Measurements from ENCODE around the gene LGR4. TPM values are rescaled to one million over a fixed set of nuclear protein-coding genes. Genes with fewer than 3 reads are reported as not detected.

The LGR4 gene
- total RNA-seq, 2 experiments from 2014 or later, result 0.22 to 0.67 TPM

DNA sequence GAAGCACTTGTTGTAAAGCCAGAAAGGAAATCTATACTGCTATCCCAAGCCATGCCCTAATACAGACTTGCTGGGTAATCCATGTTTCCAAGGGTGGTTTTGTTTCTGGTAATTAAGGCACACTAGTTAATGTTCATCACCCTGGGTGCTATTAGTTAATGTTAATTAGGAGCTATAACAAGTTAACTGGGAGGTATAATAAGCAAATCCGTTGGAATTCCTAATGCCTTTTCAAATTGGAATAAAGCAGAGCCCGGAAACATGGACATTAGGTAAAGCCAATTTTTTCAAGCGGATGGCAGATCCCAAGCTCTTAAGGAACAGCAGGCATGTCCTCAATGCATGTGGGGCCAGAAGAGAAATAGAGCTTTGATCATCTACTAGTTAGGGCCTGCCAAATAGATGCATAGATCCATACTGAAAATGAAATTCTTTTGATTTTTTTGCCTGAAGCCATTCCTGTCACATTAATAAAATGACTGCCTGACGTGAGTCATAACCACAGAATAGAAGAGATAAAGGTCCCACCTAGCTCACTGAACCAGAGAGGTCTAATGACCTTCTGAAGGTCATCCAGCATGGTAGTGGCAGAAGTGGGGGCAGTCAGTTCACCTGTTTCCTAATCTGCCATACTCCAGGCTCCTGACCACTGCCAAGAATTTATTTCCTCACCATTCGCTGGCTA, 81.1 kb downstream of the LGR4 start:
- DNase-seq, result no peak
- Mint-ChIP-seq H3K9me3 (no peaks in the 10 kb centered on the region), H3K36me3 (no peaks in the 10 kb centered on the region), H3K4me1 (ENCODE audit: low read depth) (peaks cover 4% of the 10 kb centered on the region), H3K4me3 (no peak overlapping the region), H3K27ac (no peak overlapping the region), H3K27me3 (peaks cover under 1% of the 10 kb centered on the region)
- intact Hi-C loops (cut with micrococcal nuclease), result no loop called here
- ChIA-PET CTCF (interaction anchor here (0.8 kb wide), 1 partner anchor 94 kb away, joined by 3 read pairs; no protein-coding TSS in a partner anchor), POLR2A (no interaction called here)

DNA sequence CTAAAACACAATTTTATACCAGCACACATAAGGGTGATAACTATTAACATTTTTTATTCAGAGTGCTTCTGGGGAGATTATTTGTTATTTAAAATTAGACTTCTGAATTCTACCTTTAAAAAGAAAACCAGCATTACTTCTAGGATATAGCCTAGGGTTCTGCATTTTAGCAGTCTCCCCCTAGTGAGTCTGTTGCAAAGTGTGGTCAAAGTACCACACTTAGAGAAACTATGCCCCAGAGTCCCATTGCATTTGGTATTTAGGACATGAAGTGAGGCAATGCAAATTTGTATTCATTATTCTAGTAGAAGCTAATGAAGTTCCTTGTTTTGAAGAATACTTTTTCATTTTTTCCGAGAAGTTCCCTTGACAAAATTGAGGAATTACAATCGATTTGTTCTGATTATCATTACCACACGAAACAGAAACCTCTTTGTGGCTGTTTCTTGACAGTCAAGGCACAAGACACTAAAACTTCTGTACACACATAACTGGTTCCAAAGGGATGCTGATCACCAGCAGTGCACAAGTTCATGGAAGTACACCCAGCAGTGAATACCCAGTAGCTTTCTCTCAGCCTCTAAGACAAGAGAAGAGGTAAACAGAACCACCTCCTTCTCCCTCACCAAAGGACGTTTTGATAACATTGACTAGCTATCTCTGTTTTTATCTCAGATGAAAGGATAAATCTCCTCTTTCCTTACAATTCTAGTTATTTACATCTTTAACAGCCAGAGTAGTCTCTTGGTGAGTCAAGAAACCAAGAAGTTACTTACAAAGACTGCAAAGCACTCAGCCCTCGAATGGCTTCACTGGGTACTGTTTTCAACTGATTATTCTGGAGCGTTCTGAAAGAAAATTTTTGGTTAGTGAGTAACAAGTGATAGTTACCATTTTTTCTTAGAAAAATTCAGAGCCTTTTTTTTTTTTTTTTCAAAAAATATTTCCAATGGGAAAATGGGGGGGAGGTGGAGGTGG, 82.0 kb downstream of the LGR4 start:
- Mint-ChIP-seq H3K4me3 (no peak overlapping the region), H3K27ac (no peak overlapping the region), H3K27me3 (peaks cover 1% of the 10 kb centered on the region), H3K36me3 (no peaks in the 10 kb centered on the region), H3K9me3 (no peaks in the 10 kb centered on the region), H3K4me1 (ENCODE audit: low read depth) (peaks cover 4% of the 10 kb centered on the region)
- intact Hi-C loops (cut with micrococcal nuclease), result no loop called here
- DNase-seq, result no peak
- ChIA-PET POLR2A (no interaction called here), CTCF (no interaction called here)

DNA sequence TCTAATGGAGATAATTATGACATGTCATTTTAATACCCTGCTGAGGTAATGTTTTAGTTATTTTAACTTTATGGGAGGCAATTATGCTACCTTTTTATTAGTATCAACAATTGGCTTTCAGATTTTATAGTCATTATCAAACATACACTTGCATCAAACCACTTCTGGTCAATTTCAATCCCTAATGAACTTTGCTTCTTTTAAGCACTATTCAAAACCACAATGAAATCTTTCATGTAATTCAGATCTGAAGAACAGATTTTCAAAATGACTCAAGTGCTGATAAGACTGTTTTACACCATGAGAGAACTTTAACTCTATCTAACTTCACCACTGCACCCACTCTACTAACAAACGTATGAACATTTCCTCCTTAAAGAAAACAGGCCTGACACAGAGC, 83.7 kb downstream of the LGR4 start:
- no peak for DNase-seq
- intact Hi-C loops (cut with micrococcal nuclease), result loop anchor here (2.0 kb wide), 1 partner anchor 26 kb away; the partner anchor contains the start of gene CCDC34
- Mint-ChIP-seq H3K27me3 (peaks cover 1% of the 10 kb centered on the region), H3K36me3 (no peaks in the 10 kb centered on the region), H3K4me1 (ENCODE audit: low read depth) (peaks cover 4% of the 10 kb centered on the region), H3K27ac (no peak overlapping the region), H3K4me3 (no peak overlapping the region), H3K9me3 (no peaks in the 10 kb centered on the region)
- CTCF ChIA-PET, result no interaction called here
- POLR2A ChIA-PET, result no interaction called here

DNA sequence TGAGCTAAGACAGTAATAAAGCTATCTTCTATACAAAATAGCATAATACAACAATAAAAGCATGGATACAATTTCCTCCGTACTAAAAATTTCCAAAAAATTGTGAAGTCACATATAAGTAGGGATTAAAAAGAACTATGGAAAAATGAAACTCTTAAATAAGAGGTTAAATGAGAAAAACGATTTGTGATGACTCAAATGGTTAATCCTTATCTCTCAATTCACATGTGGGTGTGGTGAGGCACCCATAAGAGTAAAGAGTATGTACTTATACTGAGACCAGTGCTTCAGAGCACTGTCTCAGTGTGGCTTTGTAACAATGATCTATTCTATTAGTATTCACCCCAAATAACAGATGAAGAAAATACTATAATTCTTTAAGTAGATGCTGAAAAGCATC, 84.6 kb downstream of the LGR4 start:
- no peak overlapping the region for H3K4me3 Mint-ChIP-seq
- no peak for DNase-seq
- no peaks in the 10 kb centered on the region for H3K36me3 Mint-ChIP-seq
- H3K9me3 Mint-ChIP-seq, result no peaks in the 10 kb centered on the region
- H3K27me3 Mint-ChIP-seq, result peaks cover 1% of the 10 kb centered on the region
- peaks cover 4% of the 10 kb centered on the region for H3K4me1 Mint-ChIP-seq (ENCODE audit: low read depth)
- ChIA-PET CTCF (no interaction called here), POLR2A (no interaction called here)
- intact Hi-C loops (cut with micrococcal nuclease), result loop anchor here (2.0 kb wide), 1 partner anchor 25 kb away; the partner anchor contains the start of gene CCDC34
- H3K27ac Mint-ChIP-seq, result no peak overlapping the region

DNA sequence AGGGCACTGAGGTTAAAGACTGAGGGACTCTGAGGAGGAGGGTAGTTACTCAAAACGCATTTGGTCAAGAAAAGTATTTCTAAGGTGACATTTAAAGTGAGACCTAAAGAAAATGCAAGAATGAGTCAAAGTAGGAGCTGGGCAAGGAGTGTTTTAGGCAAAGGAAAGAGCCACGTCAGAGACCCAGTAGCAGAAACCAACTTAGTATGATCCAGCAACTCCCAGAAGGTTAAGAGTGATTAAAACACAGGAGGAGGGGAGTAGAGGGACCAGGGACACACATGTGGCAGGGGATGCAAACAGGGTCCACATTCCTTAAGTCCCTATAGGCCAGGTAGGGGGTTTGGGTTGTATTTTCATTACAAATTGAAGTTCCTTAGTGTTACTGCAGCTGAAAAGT, 85.2 kb downstream of the LGR4 start:
- Mint-ChIP-seq H3K27ac (no peak overlapping the region), H3K4me3 (no peak overlapping the region), H3K9me3 (no peaks in the 10 kb centered on the region), H3K4me1 (ENCODE audit: low read depth) (peaks cover 4% of the 10 kb centered on the region), H3K36me3 (no peaks in the 10 kb centered on the region), H3K27me3 (peaks cover 1% of the 10 kb centered on the region)
- intact Hi-C loops (cut with micrococcal nuclease), result no loop called here
- POLR2A ChIA-PET, result no interaction called here
- CTCF ChIA-PET, result no interaction called here
- no peak for DNase-seq

DNA sequence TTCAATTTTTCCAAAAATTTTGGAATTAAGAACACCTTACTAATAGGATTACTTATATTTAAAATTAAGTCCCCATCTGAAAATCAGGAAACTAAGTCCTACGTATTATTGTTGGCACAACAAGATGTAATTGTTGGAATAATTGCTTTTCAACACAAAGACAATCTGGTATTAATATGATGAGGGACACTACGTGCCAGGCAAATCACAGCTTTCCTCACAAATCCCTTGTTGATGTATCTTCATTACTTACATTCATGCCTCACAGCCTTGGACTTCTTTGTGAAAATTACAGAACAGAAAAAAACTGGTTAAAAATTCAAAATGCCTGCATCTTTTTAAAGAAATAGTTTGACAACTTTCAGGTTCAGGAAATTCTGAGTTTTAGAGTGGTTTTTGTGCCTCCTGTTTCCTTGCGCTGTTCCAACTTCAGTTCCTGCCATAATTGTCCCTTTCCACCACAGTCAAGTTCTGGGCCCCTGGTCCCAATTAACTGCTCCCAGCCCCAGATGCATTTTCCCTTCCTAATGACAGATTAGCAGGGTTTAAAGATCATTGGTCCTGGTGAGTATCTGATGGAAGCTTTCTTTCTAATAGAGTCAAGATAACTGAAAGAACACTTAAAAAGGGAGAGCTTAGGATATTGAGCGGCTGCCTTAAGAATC, 86.3 kb downstream of the LGR4 start:
- intact Hi-C loops (cut with micrococcal nuclease), result no loop called here
- DNase-seq, result no peak
- ChIA-PET CTCF (no interaction called here), POLR2A (no interaction called here)
- Mint-ChIP-seq H3K27ac (no peak overlapping the region), H3K27me3 (peaks cover 1% of the 10 kb centered on the region), H3K9me3 (no peaks in the 10 kb centered on the region), H3K36me3 (no peaks in the 10 kb centered on the region), H3K4me3 (no peak overlapping the region), H3K4me1 (ENCODE audit: low read depth) (peaks cover 4% of the 10 kb centered on the region)

DNA sequence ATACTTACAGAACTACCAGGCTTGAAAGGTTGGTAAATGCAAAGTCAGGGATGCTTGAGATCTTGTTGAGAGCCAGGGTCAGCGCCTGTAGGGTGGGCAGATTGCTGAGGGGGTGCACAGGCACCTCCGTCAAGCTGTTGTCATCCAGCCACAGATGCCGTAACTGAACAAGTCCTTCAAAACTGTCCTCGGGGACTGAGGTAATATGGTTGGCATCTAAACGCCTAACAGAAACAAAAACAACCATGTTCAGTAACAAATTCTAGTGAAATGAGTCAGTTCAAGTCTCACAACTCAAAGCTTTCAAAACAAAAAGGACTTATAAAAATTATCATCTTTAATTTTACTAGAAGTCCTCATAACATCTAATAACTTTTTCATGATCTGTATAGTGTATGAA, 87.3 kb downstream of the LGR4 start:
- Mint-ChIP-seq H3K36me3 (no peaks in the 10 kb centered on the region), H3K4me1 (ENCODE audit: low read depth) (peaks cover 4% of the 10 kb centered on the region), H3K27me3 (peaks cover 1% of the 10 kb centered on the region), H3K9me3 (no peaks in the 10 kb centered on the region), H3K27ac (no peak overlapping the region), H3K4me3 (no peak overlapping the region)
- DNase-seq, result no peak
- intact Hi-C loops (cut with micrococcal nuclease), result no loop called here
- POLR2A ChIA-PET, result no interaction called here
- CTCF ChIA-PET, result interaction anchor here (1.4 to 1.9 kb wide), 2 partner anchors 100 to 102 kb away, joined by 4 to 6 read pairs; no protein-coding TSS in a partner anchor

DNA sequence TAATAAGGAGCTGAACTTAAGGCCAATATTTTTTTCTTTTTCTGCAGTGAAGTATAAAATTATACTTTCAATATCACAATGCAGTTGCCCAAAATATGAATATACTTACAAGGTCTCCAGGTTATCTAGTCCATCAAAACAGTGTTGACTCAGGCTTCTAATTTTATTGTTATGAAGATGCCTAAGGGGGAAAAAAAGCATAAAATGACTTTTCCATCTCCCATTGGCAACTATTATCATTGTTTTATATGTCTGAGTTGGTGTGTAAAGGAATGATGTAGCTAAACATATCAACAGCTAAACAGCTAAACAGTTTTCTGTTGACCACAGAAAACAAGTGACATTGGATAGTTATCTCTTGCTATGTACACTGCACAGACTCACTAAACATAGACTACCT, 88.4 kb downstream of the LGR4 start:
- no peak overlapping the region for H3K4me3 Mint-ChIP-seq

DNA sequence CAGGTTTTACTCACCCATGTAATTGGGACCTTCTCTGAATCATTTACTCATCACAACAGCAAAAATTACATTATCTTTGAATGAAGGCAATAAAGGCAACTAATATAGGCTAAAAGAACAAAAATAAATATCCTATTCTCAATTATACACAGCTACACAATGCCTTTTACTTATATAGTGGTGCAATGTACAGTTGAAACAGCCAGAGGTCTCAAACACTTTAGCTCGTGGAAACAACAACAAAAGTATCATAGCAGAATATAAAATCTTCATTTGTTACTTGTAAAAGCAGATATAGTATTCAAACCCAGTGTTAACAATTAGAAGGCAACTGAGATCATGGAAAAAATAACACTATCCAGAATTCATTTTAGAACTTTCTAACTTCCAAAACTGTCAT, 88.9 kb downstream of the LGR4 start:
- H3K27me3 Mint-ChIP-seq, result peaks cover 1% of the 10 kb centered on the region
- no peaks in the 10 kb centered on the region for H3K36me3 Mint-ChIP-seq
- ChIA-PET POLR2A (no interaction called here), CTCF (interaction anchor here (0.7 to 1.9 kb wide), 2 partner anchors 87 to 102 kb away, joined by 3 to 6 read pairs; no protein-coding TSS in a partner anchor)
- no peaks in the 10 kb centered on the region for H3K4me1 Mint-ChIP-seq (ENCODE audit: low read depth)
- intact Hi-C loops (cut with micrococcal nuclease), result no loop called here
- no peaks in the 10 kb centered on the region for H3K9me3 Mint-ChIP-seq
- H3K27ac Mint-ChIP-seq, result no peak overlapping the region
- H3K4me3 Mint-ChIP-seq, result no peak overlapping the region
- no peak for DNase-seq

More for the DNA sequence above, 88.4 kb downstream of the LGR4 start:
- H3K9me3 Mint-ChIP-seq, result no peaks in the 10 kb centered on the region
- H3K27ac Mint-ChIP-seq, result no peak overlapping the region
- CTCF ChIA-PET, result interaction anchor here (1.4 to 1.9 kb wide), 2 partner anchors 101 to 103 kb away, joined by 4 to 6 read pairs; no protein-coding TSS in a partner anchor
- intact Hi-C loops (cut with micrococcal nuclease), result no loop called here
- peaks cover 4% of the 10 kb centered on the region for H3K4me1 Mint-ChIP-seq (ENCODE audit: low read depth)
- H3K27me3 Mint-ChIP-seq, result peaks cover 1% of the 10 kb centered on the region
- POLR2A ChIA-PET, result no interaction called here
- DNase-seq, result no peak
- H3K36me3 Mint-ChIP-seq, result no peaks in the 10 kb centered on the region

DNA sequence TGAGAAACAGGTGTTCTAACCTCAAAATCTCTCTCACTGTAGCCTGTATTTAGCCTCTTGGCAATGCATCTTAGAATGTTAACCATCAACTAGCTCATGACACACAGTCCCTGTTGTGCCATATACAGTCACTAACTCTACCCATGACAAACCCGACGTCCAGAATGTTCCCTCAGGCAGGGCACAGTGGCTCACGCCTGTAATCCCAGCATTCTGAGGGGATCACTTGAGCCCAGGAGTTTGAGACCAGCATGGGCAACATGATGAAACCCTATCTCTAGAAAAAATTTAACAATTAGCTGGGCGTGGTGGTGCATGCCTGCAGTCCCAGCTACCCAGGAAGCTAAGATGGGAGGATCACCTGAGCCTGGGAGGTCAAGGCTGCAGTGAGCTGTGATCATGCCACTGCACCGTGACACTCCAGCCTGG, 91.3 kb downstream of the LGR4 start:
- H3K27me3 Mint-ChIP-seq, result no peaks in the 10 kb centered on the region
- CTCF ChIA-PET, result interaction anchor here (0.9 kb wide), 1 partner anchor 11 kb away, joined by 3 read pairs; no protein-coding TSS in a partner anchor
- no peaks in the 10 kb centered on the region for H3K9me3 Mint-ChIP-seq
- no peaks in the 10 kb centered on the region for H3K4me1 Mint-ChIP-seq (ENCODE audit: low read depth)
- no peak for DNase-seq
- POLR2A ChIA-PET, result interaction anchor here (0.6 kb wide), 1 partner anchor 84 kb away, joined by 3 read pairs; no protein-coding TSS in a partner anchor
- intact Hi-C loops (cut with micrococcal nuclease), result no loop called here
- H3K27ac Mint-ChIP-seq, result no peak overlapping the region
- no peak overlapping the region for H3K4me3 Mint-ChIP-seq
- no peaks in the 10 kb centered on the region for H3K36me3 Mint-ChIP-seq

DNA sequence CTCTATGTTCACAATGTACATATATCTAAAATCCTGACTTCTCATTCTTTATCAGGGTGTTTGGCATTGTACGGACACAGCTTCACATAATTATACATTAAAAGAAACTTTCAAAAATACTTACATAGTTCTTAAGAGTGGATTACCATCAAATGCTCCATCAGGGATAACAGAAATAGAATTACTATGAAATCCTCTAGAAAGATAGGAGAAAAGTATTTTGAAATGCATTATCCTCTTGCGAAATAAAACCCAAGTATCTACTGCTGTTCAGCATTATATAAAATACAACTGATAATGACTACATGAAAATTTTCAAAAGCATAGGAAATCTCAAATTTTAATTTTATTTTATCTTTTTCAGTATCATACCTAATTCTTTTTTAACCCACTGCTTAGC, 91.8 kb downstream of the LGR4 start:
- H3K9me3 Mint-ChIP-seq, result no peaks in the 10 kb centered on the region
- no peaks in the 10 kb centered on the region for H3K36me3 Mint-ChIP-seq
- intact Hi-C loops (cut with micrococcal nuclease), result no loop called here
- no peaks in the 10 kb centered on the region for H3K27me3 Mint-ChIP-seq
- CTCF ChIA-PET, result interaction anchor here (0.9 kb wide), 1 partner anchor 10 kb away, joined by 3 read pairs; no protein-coding TSS in a partner anchor
- no peak overlapping the region for H3K4me3 Mint-ChIP-seq
- POLR2A ChIA-PET, result interaction anchor here (0.6 kb wide), 1 partner anchor 85 kb away, joined by 3 read pairs; no protein-coding TSS in a partner anchor
- no peak overlapping the region for H3K27ac Mint-ChIP-seq
- DNase-seq, result no peak
- no peaks in the 10 kb centered on the region for H3K4me1 Mint-ChIP-seq (ENCODE audit: low read depth)

DNA sequence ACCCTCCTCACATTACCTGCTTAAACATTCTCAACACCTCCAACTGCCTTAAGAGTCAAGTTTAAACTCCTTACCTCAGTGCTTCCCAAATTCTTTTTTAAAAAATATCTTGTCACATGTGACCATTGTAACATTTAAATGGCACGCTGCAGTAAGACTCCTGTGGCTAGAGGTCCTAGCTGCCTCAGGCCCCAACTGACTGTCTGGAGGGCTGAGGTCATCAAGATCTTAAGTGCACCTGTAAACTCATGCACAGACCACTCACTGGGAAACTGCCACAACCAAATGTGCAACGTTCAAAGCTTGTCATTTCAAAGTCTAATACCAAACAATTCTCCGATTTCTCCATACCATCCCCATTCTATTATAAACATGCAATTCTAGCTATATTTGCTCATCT, 93.1 kb downstream of the LGR4 start:
- POLR2A ChIA-PET, result no interaction called here
- CTCF ChIA-PET, result no interaction called here
- intact Hi-C loops (cut with micrococcal nuclease), result no loop called here
- Mint-ChIP-seq H3K36me3 (no peaks in the 10 kb centered on the region), H3K4me1 (ENCODE audit: low read depth) (no peaks in the 10 kb centered on the region), H3K27ac (no peak overlapping the region), H3K4me3 (no peak overlapping the region), H3K9me3 (no peaks in the 10 kb centered on the region), H3K27me3 (no peaks in the 10 kb centered on the region)
- no peak for DNase-seq
